GM20431 (cell line): ENCODE results near the gene GRAMD1A.
"Not testable (repeated sequence)": the region's sequence is repeated elsewhere in the genome, so short reads cannot be mapped to it uniquely, and the experiment has no call there.

Experiments
- in situ Hi-C: fragments of 300-500 bp; cut with MseI, MboI; formaldehyde crosslinking; loops from one replicate; pipeline ENCODE4 v1.15.0; 2020; ENCODE audit warnings: low sequenced_read_pairs; ENCODE audit not compliant: unreplicated experiment

Gene GRAMD1A

DNA sequence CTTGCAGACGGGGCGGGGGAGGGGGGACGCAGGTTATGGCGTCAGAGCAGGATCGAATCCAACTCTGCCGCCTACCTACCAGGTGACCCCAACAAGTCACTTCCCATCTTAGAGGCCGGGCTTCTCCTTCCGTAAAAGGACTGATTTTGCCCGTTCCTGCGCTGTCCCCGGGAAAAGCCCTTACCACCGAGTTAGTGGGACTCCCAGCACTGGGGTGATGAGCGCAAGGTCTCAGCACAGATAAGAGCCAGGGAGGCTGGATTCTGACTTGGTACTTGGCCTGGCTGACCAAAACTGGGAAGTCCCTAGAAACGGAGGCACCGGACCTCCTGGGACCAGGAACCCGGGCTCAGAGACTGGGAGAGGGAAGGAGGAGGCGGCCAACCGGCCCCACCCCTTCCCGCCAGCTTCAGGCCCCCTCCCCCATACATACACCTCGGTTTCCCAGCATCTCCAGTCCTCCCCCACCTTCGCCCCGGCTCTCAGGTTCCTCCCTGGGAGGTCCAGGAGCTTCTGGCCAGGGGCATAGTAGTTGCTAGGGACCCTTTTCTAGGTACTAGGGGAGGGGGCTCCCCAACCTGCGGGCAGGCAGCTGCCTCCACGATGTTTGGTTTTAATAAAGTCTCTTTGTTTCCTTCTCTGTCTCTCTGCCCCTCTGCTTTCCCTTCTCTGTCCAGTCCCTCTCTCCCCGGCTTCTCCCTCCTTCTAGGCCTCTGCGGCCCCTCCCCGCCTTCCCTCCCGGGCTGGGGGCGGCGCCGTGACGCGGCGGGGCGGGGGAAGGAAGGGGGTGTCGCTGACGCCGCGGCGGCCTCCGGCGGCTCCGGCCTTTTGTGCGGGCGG is at the start of gene GRAMD1A:
TSS of gene GRAMD1A (plus strand) at position 826 of the 840 bp plus-strand sequence. CDS start 156 bp downstream, outside the sequence.
- in situ Hi-C loops = no loop called here

DNA sequence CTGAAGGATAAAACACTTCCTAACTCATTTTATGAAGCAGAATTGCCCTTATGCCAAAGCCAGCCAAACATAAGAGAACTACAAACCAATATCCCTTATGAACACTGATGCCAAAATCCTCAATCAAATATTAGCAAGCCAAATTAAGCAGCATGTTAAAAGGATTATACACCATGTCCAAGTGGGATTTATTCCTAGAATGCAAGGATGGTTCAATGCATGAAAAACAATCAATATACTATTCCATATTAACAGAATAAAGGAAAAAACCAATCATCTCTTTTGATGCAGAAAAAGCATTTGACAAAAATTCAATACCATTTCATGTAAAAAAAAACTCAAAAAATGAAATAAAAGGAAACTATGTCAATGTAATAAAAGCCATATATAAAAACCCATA is 47.0 kb upstream of the GRAMD1A start:
- in situ Hi-C loops = no loop called here

DNA sequence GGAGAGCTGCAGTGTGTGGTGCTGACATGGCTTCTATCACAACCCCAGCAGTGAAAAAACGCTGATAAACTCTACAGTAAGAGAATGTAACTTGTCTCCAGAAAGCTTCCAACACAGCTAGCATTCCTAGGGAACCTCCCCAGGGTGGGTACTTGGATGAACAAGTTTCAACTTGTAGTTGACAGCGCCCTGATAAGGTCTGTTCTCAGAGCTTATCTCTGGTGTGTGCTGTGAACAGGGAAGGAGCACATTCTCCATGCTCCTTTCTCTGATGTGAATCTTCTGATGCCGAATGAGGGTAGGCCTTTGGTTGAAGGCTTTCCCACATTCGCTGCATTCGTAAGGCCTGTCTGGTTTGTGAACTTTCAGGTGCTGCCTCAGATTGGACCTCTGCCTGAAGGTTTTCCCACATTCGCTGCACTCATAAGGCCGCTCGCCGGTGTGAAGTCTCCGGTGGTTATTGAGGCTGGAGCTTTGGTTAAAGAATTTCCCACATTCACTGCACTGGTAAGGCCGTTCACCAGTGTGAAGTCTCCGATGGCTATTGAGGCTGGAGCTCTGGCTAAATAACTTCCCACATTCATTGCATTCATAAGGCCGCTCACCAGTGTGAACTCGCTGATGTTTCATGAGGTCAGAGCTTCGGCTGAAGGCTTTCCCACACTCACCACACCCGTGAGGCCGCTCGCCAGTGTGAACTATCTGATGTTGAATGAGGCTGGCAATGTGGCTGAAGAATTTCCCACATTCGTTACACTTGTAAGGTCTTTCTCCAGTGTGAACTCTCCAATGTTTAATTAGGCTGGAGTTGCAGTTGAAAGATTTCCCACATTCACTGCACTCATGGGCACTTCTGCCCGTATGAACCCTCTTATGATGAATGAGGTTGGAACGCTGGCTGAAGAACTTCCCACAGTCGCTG is 42.0 kb upstream of the GRAMD1A start:
- in situ Hi-C loops = no loop called here

DNA sequence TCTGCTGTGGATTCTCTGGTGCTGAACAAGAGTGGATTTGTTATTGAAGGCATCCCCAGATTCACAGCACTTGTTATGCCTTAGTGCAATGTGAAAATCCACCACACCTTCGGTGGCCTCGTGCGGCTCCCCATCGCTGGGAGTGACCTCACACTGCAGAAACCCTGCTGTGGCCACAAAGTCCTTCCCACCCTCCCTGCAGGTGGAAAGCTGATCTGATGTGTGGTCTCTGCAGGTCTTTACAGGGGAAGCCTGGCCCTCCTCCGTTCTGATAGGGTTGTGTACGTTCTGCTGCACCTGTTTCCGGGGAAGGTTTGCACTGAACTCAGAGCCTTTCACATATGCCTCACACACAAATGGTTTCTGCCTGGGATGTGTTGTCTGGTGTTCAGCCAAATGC is 41.1 kb upstream of the GRAMD1A start:
- in situ Hi-C loops = no loop called here

DNA sequence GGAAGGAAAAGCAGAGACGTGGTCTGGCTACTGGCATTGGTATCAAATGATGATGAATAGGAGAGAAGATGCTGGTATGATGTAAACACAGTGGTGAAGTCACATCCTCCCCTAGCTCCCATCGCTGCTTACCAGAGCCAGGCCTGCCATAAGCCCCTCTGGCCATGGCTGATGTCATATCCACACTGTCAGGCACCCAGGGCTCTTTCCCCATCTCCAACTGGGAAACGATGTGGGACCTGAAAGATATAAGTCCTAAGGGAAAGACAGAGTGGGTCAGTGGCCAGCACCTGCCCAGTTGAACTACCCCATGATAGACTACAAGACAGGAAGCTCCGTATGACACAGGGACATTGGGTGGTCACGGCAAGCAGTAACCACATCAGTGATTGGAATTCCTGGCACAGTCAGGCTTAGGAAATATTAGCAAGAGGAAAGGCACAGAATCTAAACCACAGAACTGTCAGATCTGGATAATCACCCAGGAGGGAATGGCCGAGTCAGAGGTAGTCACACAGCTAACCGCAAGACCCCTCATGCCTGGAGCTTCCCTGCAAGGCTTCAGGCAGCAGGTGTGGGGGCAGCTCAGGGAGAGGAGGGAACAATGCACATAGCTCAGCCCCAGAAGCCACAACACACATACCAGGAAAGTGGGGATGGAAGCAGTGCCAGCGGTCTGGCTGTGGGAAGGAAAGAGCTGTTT is 39.9 kb upstream of the GRAMD1A start:
- in situ Hi-C loops = no loop called here

DNA sequence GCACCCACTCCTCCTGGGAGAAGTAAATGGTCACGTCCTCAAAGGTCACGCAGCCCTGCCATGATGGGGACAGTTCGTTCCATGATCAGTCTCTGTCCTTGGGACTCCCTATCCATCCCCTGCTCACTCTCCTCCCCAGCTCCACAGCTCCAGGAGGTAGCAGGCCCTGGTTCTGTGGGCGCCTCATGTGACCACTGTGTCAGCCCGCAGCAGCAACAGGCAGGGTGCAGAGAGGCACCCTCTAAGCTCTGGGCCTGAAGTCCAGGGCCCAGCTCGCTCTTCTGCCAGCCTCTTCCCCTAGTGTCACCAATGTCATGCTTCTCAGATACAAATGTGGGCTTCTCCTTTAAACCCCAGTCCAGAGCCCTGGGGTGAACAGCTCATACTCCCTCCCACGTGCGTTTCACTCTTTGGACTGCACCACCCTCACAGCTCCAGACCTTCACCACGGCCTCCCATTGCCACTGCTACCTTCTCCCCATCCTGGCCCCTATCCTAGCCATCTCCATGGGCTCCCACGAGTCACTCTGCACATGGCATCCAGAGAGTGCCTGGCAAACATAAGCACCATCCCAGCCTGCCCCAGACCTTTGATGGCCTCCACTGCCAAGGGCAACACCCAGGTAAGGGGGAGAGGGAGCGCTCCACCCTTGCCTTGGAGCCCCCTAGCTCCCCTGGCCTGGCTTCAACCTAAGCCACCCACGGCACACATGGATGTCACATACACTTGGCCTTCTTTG is 39.0 kb upstream of the GRAMD1A start:
- in situ Hi-C loops = no loop called here

DNA sequence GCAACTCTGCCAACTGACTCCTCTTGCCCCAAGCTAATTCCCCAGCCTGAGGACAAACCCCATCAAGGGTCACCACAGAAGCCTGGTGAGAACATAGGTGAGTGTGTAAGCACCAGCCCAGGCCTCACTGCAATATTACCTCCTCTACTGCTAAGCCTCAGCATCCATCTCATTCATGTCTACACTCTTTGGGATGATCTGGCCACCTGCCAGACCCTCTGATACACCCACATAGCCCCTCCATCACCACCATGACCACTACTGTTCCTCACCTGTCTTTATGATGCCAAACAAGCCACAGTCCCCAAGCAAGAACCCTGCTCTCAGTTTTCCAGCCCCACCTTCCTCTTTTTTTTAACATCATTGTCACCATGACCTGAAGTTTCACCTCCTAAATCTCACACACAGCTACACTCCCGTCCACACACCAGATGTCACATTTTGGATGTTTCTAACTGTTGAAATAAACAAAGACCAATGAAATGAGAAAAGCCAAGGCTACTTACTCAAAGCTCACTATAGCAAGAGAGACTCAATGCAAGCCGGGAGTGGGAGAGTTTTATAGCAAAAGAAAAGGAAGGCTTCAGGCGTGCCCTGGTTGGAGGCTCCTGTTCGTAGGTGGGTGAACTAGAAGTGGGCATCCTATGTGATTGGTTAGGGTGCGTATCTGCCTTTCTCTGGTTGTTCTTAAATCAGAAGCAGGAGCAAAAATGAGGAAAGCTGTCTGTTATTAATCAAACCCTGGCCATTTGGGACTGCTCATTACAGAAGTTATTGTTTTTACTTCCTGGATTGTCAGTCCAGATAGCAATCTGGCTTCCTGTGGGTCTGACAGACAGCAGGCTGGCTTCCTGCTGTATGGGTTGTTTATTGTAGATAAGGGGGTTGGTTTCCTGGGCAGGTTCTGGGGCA is 38.1 kb upstream of the GRAMD1A start:
- in situ Hi-C loops = no loop called here

DNA sequence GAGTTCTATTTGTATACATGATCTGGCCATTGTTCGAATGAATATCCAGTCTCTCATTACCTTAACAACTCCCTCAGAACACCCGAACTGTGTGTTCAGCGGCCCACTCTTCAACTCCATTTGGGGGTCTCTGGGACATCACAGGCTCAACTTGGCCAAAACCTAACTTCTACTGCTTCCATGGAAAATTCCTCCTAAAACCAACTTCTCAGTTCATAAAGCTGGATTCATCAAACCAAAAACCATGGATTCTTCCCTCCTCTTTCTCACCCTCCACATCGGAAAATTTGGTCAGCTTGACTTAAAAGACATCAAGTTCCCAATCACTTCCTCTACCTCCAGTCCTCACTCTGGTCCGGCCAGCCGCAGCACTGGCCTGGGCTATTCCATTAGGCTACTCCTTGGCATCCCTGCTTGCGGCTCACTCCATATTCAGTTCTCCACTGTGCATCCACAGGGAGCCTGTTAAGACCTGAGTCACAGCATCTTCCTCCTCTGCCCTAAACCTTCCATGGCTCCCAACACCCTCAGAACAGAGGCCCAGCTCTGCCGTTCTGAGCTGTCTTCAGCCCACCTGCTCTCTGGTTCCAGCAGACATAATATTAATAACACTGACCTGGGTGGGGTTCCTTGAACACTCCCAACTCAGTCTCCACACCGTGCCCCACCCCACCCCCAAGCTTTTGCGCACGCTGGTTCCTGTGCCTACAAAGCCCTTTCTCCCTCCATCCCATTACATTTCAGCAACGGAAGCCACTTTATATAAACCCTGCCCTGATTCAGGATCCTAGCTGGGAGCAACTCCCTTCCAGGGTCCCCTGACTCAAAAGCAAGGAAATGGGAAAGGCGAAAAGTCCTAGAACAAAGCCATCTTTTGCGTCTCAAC is 37.2 kb upstream of the GRAMD1A start:
- in situ Hi-C loops = no loop called here

DNA sequence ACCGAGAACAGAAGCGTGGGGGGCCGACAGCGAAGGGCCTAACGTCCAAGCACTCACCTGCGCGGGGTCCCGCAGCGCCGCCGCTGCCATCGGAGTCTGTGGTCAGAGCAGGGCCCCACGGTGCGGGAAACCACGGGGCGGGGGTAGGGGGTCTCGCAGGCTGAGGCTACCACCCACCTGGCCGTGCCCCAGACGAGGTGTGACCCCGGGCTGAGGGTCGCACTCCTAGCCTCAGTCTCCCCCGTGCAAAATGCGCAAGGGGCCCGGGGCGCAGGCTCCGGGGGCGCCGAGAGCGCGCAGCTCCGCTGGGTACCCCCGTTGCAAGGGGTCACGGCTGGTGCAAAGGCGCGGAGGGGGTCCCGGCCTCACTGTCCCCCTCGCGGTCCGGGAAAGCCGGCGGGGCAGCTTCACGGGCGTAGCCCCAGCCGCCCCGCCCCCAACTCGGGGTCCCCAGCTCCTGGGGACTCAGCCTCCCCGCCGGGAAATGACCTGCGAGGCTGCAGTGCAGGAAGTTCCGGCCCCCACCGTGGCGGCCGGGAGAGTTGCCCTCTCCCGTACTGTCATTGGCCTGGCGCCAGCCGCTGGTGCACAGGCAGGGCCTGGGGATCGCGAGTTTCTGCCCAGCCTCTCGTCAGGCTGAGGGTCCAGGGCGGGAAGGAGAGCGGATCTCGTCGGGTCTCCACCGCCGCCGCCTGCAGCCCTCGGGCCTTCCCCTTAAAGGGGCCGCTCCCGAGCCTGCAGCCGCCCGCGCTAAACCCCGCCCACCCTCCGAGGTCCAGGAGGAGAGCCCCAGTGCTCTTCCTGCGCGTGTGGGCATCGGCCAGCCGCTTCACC is 36.3 kb upstream of the GRAMD1A start, which contains the start of gene ZNF792:
TSS of gene ZNF792 (minus strand) at position 657 of the 834 bp plus-strand sequence. CDS start at position 90, 567 bp downstream.
- in situ Hi-C loops = no loop called here

DNA sequence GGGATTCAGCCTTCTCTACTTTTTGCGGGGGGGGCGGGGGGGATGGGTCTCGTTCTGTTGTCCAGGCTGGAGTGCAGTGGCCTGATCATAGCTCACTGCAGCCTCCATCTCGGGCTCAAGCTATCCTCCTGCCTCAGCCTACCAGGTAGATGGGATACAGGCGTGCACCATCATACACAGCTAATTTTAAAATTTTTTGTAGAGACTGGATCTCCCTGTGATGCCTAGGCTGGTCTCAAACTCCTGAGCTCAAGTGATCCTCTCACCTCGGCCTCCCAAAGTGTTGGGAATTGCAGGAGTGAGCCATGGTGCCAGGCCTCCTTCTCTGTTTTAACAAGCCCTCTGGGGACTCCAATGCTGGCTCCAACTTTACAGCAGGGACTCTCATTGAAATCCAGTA is 35.5 kb upstream of the GRAMD1A start:
- in situ Hi-C loops = no loop called here

DNA sequence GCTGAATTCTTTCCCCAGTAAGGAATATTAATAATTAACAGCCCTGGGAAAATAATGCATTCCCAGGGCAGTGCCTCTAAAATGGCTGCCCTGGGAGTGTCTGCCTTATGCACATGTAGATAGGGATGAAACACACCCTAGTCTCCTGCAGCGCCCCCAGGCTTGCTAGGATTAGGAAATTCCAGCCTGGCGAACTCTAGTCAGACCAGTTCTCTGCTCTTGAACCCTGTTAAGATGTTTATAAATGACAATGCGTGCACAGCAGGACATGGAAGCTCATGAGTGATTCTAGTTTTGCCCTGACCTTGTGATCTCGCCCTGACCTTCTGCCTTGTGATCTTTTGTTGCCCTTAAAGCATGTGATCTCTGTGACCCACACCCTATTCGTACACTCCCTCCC is 34.6 kb upstream of the GRAMD1A start:
- in situ Hi-C loops = not testable (repeated sequence)

DNA sequence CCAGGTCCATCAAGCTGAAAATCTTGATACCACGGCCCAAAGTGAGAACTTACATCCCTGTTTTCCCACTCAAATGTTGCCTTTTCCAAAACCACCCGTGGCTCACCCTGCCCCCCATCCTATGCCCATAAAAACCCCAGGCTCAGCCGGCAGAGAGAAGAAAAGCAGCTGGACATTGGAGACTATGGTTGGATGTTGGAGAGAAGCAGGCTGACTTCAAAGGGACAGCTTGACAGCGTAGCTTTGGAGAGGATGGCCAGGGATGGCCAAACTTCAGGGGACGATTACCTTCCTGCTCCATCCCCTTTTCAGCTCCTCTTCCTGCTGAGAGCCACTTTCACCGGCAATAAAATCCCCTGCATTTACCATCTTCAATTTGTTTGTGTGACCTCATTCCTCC is 32.6 kb upstream of the GRAMD1A start:
- in situ Hi-C loops = no loop called here

DNA sequence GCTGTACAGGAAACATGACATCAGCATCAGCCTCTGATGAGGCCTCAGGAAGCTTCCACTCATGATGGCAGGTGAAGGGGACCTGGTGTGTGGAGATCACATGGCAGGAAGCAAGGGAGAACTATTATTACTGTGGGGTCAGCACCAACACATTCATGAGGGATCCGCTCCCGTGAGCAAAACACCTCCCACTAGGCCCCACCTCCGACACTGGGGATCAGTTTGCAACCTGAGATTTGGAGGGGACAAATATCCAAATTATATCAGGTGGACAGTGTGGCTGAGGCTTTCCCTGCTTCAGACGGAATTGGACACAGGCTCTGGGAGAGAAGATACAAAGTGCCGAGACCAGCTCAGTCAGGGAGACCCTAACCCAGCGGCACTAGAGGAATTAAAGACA is 30.4 kb upstream of the GRAMD1A start:
- in situ Hi-C loops = loop anchor here (10.0 kb wide), 1 partner anchor 55 kb away; no protein-coding TSS in a partner anchor

DNA sequence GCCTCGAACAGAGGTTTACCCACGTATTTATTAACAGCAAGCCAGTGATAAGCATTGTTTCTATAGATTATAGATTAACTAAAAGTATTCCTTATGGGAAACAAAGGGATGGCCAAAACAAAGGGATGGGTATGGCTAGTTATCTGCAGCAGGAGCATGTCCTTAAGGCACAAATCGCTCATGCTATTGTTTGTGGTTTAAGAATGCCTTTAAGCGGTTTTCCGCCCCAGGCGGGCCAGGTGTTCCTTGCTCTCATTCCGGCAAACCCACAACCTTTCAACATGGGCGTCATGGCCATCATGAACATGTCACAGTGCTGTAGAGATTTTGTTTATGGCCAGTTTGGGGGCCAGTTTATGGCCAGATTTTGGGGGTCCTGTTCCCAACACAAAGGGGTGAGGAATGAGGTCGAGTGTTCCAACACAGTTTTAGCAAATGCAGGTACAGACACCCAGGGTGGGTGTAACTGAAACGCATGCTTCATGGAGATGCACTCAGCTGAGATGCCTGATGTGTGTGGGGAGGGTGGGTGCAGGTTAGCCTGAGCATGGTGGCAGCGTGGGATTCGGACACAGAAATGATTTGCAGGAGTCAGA is 29.8 kb upstream of the GRAMD1A start:
- in situ Hi-C loops = loop anchor here (10.0 kb wide), 1 partner anchor 55 kb away; no protein-coding TSS in a partner anchor

DNA sequence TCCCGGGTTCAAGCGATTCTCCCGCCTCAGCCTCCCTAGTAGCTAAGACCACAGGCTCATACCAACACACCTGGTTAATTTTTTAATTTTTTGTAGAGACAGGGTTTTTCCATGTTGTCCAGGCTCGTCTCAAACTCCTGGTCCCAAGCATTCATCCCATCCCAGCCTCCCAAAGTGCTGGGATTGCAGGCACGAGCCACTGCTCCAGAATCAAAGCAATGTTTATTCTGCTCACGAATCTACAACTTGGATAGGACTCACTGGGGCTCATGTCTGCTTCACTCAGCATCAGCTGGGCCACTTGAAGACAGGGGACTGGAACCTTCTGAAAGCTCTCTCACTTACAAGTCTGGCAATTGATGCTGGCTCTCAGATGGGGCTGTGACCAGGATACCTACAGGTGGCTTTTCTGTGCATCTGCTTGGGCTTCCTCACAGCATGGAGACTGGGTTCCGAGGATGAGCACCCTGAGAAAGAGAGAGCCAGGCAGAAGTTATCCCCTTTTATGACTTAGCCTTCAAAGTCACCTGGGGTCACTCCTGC is 27.9 kb upstream of the GRAMD1A start:
- in situ Hi-C loops = loop anchor here (10.0 kb wide), 1 partner anchor 53 kb away; no protein-coding TSS in a partner anchor

DNA sequence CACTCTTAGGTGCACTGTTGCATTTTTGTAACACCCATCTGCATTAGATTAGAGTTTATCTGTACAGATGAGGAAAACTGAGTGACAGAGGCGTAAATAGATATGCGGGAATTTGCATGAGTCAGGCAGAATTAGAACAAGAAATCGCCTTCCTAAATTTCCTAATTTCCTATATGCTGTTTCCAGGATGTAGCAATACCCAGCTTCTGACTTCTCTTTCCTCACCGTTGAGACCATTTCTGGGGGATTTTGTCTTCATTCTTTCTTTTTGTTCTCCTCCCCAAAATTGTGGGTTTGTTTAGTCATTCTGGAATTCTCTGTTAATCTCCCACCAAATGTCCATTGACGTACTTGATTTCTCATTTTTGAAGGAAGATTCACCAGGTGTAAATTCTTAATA is 25.5 kb upstream of the GRAMD1A start:
- in situ Hi-C loops = loop anchor here (10.0 kb wide), 1 partner anchor 50 kb away; no protein-coding TSS in a partner anchor
